ENCODE measurements around the gene AKTIP. TPM values are rescaled to one million over a fixed set of nuclear protein-coding genes. Genes with fewer than 3 reads are reported as not detected.

AKTIP gene
- total and polyA plus RNA-seq, 9 of the 15 experiments (the other 6 are each of a cell fraction or from before 2014, with no cell fraction given) = 3.0 to 10.7 (median 4.4) TPM

- TF ChIP-seq ZNF830 (CRISPR knock-in tag; IDR thresholded peaks at IDR 0.05) (no peak), ZNF143 (CRISPR knock-in tag; IDR thresholded peaks at IDR 0.05) (no peak), PREB (CRISPR knock-in tag; IDR thresholded peaks at IDR 0.05) (no peak), U2AF2 (optimal IDR thresholded peaks at IDR 0.05; ENCODE audit: low read depth, low read length) (no peak), POLR2B (IDR thresholded peaks at IDR 0.05; ENCODE audit: low read depth, partially characterized antibody) (peak; percentile 68), HNRNPL (IDR thresholded peaks at IDR 0.05; ENCODE audit: low read depth, low read length) (0 out of 2 replicates have a peak, but pooled peaks have one; percentile 16), FOXM1 (IDR thresholded peaks at IDR 0.05; ENCODE audit: low read depth) (no peak), FOXM1 (CRISPR knock-in tag; IDR thresholded peaks at IDR 0.05; ENCODE audit: low read depth) (no peak), STAG1 (CRISPR knock-in tag; IDR thresholded peaks at IDR 0.05; ENCODE audit: borderline replicate concordance) (no peak), MCM7 (IDR thresholded peaks at IDR 0.05) (no peak), SLC30A9 (CRISPR knock-in tag; IDR thresholded peaks at IDR 0.05) (no peak), CBX8 (IDR thresholded peaks at IDR 0.05; ENCODE audit: borderline replicate concordance, extremely low read depth, low read depth, low read length, poor library complexity, severe bottlenecking) (no peak), SIN3A (IDR thresholded peaks at IDR 0.05; ENCODE audit: borderline replicate concordance in 2 of 2, control insufficient read depth in 1 of 2, low read depth in 2 of 2, low read length in 2 of 2) (no peak), NBN (IDR thresholded peaks at IDR 0.05; ENCODE audit: low read depth) (no peak), ZNF668 (CRISPR knock-in tag; IDR thresholded peaks at IDR 0.05) (no peak), ZNF316 (IDR thresholded peaks at IDR 0.05) (no peak), ZBTB1 (CRISPR knock-in tag; IDR thresholded peaks at IDR 0.05; ENCODE audit: borderline replicate concordance, low read depth) (0 out of 2 replicates have a peak, but pooled peaks have one; percentile 33), LCOR (CRISPR knock-in tag; IDR thresholded peaks at IDR 0.05) (0 out of 2 replicates have a peak, but pooled peaks have one; percentile 77), GABPB1 (CRISPR knock-in tag; IDR thresholded peaks at IDR 0.05) (peak; percentile 92), CREB5 (CRISPR knock-in tag; IDR thresholded peaks at IDR 0.05) (no peak), MBD1 (CRISPR knock-in tag; IDR thresholded peaks at IDR 0.05) (no peak)
- TF ChIP-seq, protein P1, sequence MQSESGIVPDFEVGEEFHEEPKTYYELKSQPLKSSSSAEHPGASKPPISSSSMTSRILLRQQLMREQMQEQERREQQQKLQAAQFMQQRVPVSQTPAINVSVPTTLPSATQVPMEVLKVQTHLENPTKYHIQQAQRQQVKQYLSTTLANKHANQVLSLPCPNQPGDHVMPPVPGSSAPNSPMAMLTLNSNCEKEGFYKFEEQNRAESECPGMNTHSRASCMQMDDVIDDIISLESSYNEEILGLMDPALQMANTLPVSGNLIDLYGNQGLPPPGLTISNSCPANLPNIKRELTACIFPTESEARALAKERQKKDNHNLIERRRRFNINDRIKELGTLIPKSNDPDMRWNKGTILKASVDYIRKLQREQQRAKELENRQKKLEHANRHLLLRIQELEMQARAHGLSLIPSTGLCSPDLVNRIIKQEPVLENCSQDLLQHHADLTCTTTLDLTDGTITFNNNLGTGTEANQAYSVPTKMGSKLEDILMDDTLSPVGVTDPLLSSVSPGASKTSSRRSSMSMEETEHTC (IDR thresholded peaks at IDR 0.05) = no peak
- TF ChIP-seq, protein P2, sequence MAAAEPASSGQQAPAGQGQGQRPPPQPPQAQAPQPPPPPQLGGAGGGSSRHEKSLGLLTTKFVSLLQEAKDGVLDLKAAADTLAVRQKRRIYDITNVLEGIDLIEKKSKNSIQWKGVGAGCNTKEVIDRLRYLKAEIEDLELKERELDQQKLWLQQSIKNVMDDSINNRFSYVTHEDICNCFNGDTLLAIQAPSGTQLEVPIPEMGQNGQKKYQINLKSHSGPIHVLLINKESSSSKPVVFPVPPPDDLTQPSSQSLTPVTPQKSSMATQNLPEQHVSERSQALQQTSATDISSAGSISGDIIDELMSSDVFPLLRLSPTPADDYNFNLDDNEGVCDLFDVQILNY (CRISPR knock-in tag; IDR thresholded peaks at IDR 0.05) = no peak
These were observed 388 bp upstream of the AKTIP start (continued) for GRCh38 chr16:53503270-53503923.
